ENCODE results near the gene EBF3. TPM values are rescaled to one million over a fixed set of nuclear protein-coding genes. Genes with fewer than 3 reads are reported as not detected.

Gene EBF3
- total RNA-seq, 1 donor from 2014 or later, result not detected

DNA sequence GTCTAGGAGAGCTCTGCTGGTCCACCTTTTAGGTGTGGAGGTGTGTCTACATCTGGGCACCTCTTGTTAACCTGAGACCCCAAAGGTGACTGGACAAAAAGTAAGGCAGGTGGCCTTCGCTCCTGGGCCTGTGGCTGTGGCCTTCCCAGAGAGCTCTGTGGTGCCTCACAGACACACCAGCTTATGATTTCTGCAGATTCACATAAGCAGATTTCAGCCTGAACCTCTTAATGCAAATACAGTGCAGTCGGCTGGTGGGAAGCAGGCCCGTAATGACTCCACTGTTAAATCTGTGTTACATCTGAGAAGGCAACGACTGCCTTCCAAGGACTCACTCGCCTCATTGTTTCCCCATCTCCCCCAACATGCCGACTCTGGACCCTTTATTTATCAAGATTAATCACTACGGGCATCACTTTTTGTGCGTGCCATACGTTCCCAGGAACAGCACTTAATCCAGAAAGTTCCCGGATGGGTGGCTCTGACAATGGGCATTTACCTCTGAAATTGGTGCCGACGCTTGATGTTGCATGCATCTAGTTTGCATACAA, 119.8 kb downstream of the EBF3 start:
- Mint-ChIP-seq H3K4me1 (ENCODE audit: low read depth) (no peaks in the 10 kb centered on the region), H3K27me3 (ENCODE audit: low read depth) (no peaks in the 10 kb centered on the region), H3K9me3 (ENCODE audit: low read depth) (no peaks in the 10 kb centered on the region), H3K4me3 (ENCODE audit: unreplicated experiment) (no peak overlapping the region), H3K27ac (ENCODE audit: unreplicated experiment) (no peak overlapping the region), H3K36me3 (ENCODE audit: low read depth) (no peaks in the 10 kb centered on the region)
- DNase-seq (ENCODE audit: low spot score), result no peak
- TF ChIP-seq CTCF (IDR thresholded peaks at IDR 0.05), result no peak

DNA sequence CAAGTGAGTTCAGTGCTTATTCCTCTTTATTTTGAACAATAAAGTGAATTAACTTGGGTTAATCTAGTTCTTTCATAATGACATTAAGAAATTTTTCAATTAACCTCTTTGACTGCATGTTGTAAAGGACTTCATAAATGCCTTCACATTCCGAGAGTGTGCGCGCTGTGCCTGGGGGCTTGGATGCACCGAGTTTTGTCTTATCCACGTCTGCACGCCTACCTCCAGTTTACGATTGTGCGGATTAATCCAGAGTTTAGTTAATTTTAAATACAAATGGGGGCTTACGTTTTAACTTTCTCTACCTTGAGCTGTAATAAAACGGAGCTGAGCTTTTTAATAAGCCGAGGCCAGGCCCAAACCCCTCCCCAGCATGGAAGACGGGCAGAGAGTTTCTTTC, 120.4 kb downstream of the EBF3 start:
- no peaks in the 10 kb centered on the region for H3K9me3 Mint-ChIP-seq (ENCODE audit: low read depth)
- no peak overlapping the region for H3K27ac Mint-ChIP-seq (ENCODE audit: unreplicated experiment)
- H3K36me3 Mint-ChIP-seq (ENCODE audit: low read depth), result no peaks in the 10 kb centered on the region
- TF ChIP-seq CTCF (IDR thresholded peaks at IDR 0.05), result no peak
- H3K4me1 Mint-ChIP-seq (ENCODE audit: low read depth), result no peaks in the 10 kb centered on the region
- H3K27me3 Mint-ChIP-seq (ENCODE audit: low read depth), result no peaks in the 10 kb centered on the region
- no peak for DNase-seq (ENCODE audit: low spot score)
- H3K4me3 Mint-ChIP-seq (ENCODE audit: unreplicated experiment), result no peak overlapping the region

DNA sequence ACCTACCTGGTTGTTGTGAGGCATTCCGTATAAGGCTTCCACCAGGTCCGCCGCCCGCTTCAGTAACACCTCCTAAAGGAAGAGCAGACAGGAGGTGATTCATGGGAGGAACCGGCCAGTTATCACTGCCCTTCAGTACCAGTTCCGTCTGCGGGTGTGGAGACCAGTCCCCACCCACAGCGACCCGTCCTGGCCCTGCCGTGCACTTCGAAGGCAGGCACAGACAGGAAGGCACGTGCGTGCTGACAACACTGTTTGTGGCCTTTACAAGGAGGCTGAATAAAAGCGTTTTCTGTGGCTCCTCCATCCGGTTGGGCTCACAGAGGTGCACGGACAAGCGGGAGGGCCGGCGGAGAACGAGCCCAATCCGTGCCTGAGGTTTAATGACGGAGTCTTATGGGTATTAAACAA, 120.9 kb downstream of the EBF3 start:
- Mint-ChIP-seq H3K36me3 (ENCODE audit: low read depth) (no peaks in the 10 kb centered on the region), H3K4me1 (ENCODE audit: low read depth) (no peaks in the 10 kb centered on the region), H3K27me3 (ENCODE audit: low read depth) (no peaks in the 10 kb centered on the region), H3K9me3 (ENCODE audit: low read depth) (no peaks in the 10 kb centered on the region), H3K4me3 (ENCODE audit: unreplicated experiment) (no peak overlapping the region), H3K27ac (ENCODE audit: unreplicated experiment) (no peak overlapping the region)
- no peak for TF ChIP-seq CTCF (IDR thresholded peaks at IDR 0.05)
- no peak for DNase-seq (ENCODE audit: low spot score)

DNA sequence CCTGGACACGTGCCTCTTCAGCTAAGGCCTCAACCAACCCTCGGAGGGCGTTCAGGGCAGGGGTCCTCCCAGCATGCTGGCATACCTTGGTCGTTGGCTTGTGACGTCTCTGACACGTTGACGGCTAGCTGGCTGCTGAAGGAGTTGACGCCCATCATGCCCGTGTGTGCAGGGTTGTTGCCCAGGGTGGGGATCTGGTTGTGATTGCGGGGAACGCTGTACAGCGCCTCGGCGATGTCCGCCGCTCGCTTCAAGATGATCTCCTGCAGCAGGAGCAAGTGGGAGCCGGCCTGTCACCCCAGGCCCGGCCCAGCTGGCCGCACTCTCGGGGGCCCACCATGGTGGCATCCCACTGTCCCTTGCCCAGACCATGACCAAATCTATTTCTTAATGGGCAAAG, 122.0 kb downstream of the EBF3 start:
- Mint-ChIP-seq H3K36me3 (ENCODE audit: low read depth) (no peaks in the 10 kb centered on the region), H3K9me3 (ENCODE audit: low read depth) (no peaks in the 10 kb centered on the region), H3K4me1 (ENCODE audit: low read depth) (no peaks in the 10 kb centered on the region), H3K27ac (ENCODE audit: unreplicated experiment) (no peak overlapping the region), H3K4me3 (ENCODE audit: unreplicated experiment) (no peak overlapping the region), H3K27me3 (ENCODE audit: low read depth) (no peaks in the 10 kb centered on the region)
- no peak for DNase-seq (ENCODE audit: low spot score)
- no peak for TF ChIP-seq CTCF (IDR thresholded peaks at IDR 0.05)

GRCh38 chr10:129841590-129841989, 122.5 kb downstream of the EBF3 start:
- TF ChIP-seq CTCF (IDR thresholded peaks at IDR 0.05), result no peak
- H3K4me1 Mint-ChIP-seq (ENCODE audit: low read depth), result no peaks in the 10 kb centered on the region
- no peaks in the 10 kb centered on the region for H3K9me3 Mint-ChIP-seq (ENCODE audit: low read depth)
- no peak for DNase-seq (ENCODE audit: low spot score)
- H3K27ac Mint-ChIP-seq (ENCODE audit: unreplicated experiment), result no peak overlapping the region
- H3K36me3 Mint-ChIP-seq (ENCODE audit: low read depth), result no peaks in the 10 kb centered on the region
- H3K4me3 Mint-ChIP-seq (ENCODE audit: unreplicated experiment), result no peak overlapping the region
- no peaks in the 10 kb centered on the region for H3K27me3 Mint-ChIP-seq (ENCODE audit: low read depth)

All from chondrocyte (in vitro differentiated cells).